Upper lobe of right lung (tissue), 1 donor: ENCODE measurements around the gene CCDC50. TPM values are rescaled to one million over a fixed set of nuclear protein-coding genes. Genes with fewer than 3 reads are reported as not detected.

Source experiments
- ATAC-seq: fragments of 200-7000 bp; cut with Tn5 transposase; one replicate; pipeline ENCODE4 v1.9.1; 2020; ENCODE audit warnings: mild to moderate bottlenecking, moderate library complexity
- DNase-seq: peaks from one replicate; pipeline ENCODE4 v3.0.0-alpha.2; 2020
- H3K27ac ChIP-seq: fragments of 200-600 bp; one replicate; pipeline ENCODE4 v1.8.0; 2022
- H3K27me3 ChIP-seq: fragments of 200-600 bp; one replicate; pipeline ENCODE4 v1.8.0; 2022; ENCODE audit warnings: mild to moderate bottlenecking
- H3K36me3 ChIP-seq: fragments of 200-600 bp; one replicate; pipeline ENCODE4 v1.8.0; 2022
- H3K4me1 ChIP-seq: fragments of 200-600 bp; one replicate; pipeline ENCODE4 v1.8.0; 2022
- H3K4me3 ChIP-seq: fragments of 200-600 bp; one replicate; pipeline ENCODE4 v1.8.0; 2022; ENCODE audit warnings: mild to moderate bottlenecking
- H3K9me3 ChIP-seq: fragments of 200-600 bp; one replicate; pipeline ENCODE4 v1.8.0; 2022
- CTCF ChIP-seq: fragments of 200-600 bp; IDR thresholded peaks from one replicate; pipeline ENCODE4 v1.8.0; 2022; ENCODE audit warnings: antibody characterized with exemption
- intact Hi-C: fragments of 100-400 bp; cut with DNase I; formaldehyde crosslinking; loops from one replicate; pipeline ENCODE4 v1.11.0; 2022
- total RNA-seq: library from RNA; stranded (reverse); fragmentation: NEBNext Ultra II Directional; extraction: Animal tissue kit (Norgen Biotek cat#: 25700); gene quantifications from one replicate; pipeline ENCODE4 v1.2.1, GENCODE V29; 2021
- donor health status: DM: no; HTN: yes; CAD: no; lungs with severe emphysema.

CCDC50 gene
- total RNA-seq, 1 donor from 2014 or later: 73.2 TPM

GRCh38 chr3:191343115-191343514 is 13.9 kb downstream of the CCDC50 start:
- H3K27ac ChIP-seq: no peak overlapping the region

GRCh38 chr3:191343913-191344312 is 14.7 kb downstream of the CCDC50 start:
- TF ChIP-seq CTCF: no peak
- Histone ChIP-seq H3K27ac (no peak overlapping the region), H3K9me3 (no peaks in the 10 kb centered on the region), H3K4me3 (no peak overlapping the region), H3K27me3 (no peaks in the 10 kb centered on the region), H3K36me3 (no peaks in the 10 kb centered on the region), H3K4me1 (peaks cover 49% of the 10 kb centered on the region)
- ATAC-seq (no peak), DNase-seq (no peak)
- intact Hi-C loops: no loop called here

More at GRCh38 chr3:191343115-191343514, 13.9 kb downstream of the CCDC50 start:
- intact Hi-C loops: no loop called here
- TF ChIP-seq CTCF: no peak
- Histone ChIP-seq H3K36me3 (no peaks in the 10 kb centered on the region), H3K27me3 (no peaks in the 10 kb centered on the region), H3K9me3 (no peaks in the 10 kb centered on the region), H3K4me3 (no peak overlapping the region), H3K4me1 (peaks cover 57% of the 10 kb centered on the region)
- no peak for ATAC-seq
- DNase-seq: no peak

- ATAC-seq (no peak), DNase-seq (no peak)
- peaks cover 38% of the 10 kb centered on the region for H3K4me1 ChIP-seq
- H3K27me3 ChIP-seq: no peaks in the 10 kb centered on the region
- no peak for TF ChIP-seq CTCF
- no peak overlapping the region for H3K27ac ChIP-seq
- no peak overlapping the region for H3K4me3 ChIP-seq
- intact Hi-C loops: no loop called here
- no peaks in the 10 kb centered on the region for H3K9me3 ChIP-seq
- no peaks in the 10 kb centered on the region for H3K36me3 ChIP-seq
Observed at GRCh38 chr3:191345334-191345733, 16.1 kb downstream of the CCDC50 start.

- ATAC-seq: no peak
Observed at GRCh38 chr3:191347228-191347627, 18.0 kb downstream of the CCDC50 start.

GRCh38 chr3:191348098-191348497 is 18.9 kb downstream of the CCDC50 start:
- H3K4me1 ChIP-seq: peaks cover 23% of the 10 kb centered on the region

More at GRCh38 chr3:191347228-191347627, 18.0 kb downstream of the CCDC50 start:
- no peak for TF ChIP-seq CTCF
- peaks cover 32% of the 10 kb centered on the region for H3K4me1 ChIP-seq
- no peak overlapping the region for H3K4me3 ChIP-seq
- no peak for DNase-seq
- no peaks in the 10 kb centered on the region for H3K9me3 ChIP-seq
- intact Hi-C loops: no loop called here
- no peaks in the 10 kb centered on the region for H3K36me3 ChIP-seq
- H3K27me3 ChIP-seq: no peaks in the 10 kb centered on the region
- no peak overlapping the region for H3K27ac ChIP-seq

More at GRCh38 chr3:191348098-191348497, 18.9 kb downstream of the CCDC50 start:
- DNase-seq (no peak), ATAC-seq (no peak)
- intact Hi-C loops: no loop called here
- no peaks in the 10 kb centered on the region for H3K27me3 ChIP-seq
- H3K9me3 ChIP-seq: no peaks in the 10 kb centered on the region
- H3K36me3 ChIP-seq: no peaks in the 10 kb centered on the region
- H3K27ac ChIP-seq: no peak overlapping the region
- TF ChIP-seq CTCF: no peak
- H3K4me3 ChIP-seq: no peak overlapping the region
